ENCODE data around the gene IMP4.

DNA sequence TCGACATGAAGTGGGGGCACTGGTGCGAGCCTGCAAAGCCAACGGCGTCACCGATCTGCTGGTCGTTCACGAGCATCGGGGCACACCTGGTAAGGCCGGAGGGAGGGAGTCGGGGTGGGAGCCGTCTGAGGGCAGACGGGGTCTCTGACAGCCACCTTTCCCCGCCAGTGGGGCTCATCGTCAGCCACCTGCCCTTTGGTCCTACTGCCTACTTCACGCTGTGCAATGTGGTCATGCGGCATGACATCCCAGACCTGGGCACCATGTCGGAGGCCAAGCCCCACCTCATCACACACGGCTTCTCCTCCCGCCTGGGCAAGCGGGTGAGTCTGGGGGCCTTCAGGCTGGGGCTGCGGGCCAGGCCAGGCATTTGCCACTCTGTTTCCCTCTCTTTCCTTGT lies 2.9 kb downstream of the IMP4 start:
- TF ChIP-seq GATA3 (IDR thresholded peaks at IDR 0.05; ENCODE audit: low read depth, low read length) (no peak), GATA2 (IDR thresholded peaks at IDR 0.05; ENCODE audit: low read depth, low read length) (no peak)
